ENCODE data around the gene HSPBP1.
A peak's percentile ranks its signal among the peaks of the same experiment; 100 is the strongest.

The HSPBP1 gene

DNA sequence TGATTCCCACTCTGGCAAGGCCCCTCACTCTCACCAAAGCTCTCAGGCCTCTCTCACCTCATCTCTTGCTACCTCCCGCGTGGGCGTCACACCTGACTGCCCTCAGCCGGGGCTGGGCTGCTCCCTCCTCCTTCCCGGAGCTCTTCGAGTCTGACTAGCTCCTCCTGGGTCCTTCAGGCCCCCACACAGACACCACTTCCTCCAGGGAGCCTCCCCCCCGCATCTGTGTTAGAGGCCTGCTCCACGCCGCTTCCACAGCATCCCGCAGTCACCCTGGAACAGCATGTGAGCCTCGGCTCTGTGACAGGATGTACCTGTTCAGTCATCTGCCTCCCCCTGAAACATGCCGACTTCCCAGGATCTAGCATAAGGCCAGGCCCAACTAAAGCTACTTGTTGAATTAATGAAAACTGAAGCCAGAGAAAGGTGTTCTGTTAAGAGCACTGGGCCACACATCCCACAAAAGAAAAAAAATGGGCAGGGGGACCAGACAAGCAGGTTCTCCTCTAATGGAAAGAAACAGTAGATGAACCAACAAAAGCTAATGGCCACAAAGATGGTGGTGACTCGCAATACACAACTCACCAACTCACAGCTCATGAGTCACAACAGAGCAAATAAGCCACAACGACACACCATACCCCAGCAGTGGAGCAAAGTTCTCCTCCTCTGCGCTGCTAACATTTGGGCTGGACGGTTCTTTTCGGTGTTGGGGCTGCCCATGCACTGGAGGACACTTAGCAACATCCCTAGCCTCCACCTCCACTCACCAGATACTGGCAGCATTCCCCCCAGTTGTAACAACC lies 24.1 kb downstream of the HSPBP1 start:
- DNase-seq (ENCODE audit: low read depth in 3 of 3), result peak in 2 of 3 donors; percentile 52 to 64

DNA sequence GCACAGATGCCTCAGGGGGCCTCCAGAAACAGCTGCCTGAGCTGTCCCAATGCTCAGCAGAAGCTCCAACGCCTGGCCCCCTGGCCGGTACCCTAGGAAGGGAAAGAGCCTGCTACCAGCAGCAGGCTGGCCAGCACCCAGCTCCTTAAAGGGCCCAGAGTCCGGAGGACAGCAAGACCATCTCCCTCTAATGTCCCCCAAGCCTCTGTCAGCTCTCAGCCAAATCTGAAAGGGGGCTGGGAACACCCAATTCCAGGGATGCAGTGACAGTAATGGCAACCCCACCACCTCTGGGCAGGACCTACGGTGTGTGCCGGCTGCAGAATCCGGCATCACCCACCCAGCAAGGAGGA lies 25.3 kb downstream of the HSPBP1 start:
- DNase-seq (ENCODE audit: low read depth in 3 of 3), result no peak

DNA sequence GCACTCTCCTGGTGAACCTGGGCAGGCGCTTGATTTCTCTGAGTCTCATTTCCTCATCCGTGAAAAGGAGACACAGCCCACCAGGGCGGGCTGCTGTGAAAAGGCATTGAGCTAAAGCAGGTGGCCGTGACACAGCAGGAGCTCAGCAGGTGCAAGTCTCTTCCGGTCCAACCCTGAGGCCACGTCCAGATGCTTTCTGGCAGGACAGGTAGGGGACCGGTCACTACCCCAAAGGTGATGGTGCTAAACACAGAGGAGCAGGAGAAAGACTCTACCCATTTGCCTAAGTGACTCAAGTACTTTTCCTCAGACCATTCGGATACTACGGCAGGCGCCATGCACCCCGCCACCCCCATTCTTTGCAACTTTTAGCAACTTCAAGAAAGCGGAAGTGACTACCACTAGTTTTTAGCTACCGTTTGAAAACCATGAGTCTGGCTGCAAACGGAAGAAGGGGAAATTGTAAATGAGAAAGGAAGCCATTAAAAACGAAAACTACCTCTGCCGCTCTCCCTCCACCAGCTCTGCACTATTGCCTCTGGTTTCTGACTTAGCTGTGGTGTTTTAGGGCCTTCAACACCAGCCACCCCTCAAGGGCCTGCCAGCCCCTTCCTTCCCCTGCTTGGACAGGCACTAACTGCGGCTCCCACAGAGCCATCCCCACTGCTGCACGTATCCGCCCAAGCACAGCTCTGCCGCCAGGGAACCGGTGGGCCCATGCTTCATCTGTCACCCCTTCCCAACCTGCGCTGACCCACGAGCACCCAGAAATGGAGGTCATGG lies 25.9 kb downstream of the HSPBP1 start:
- DNase-seq (ENCODE audit: low read depth in 3 of 3), result peak in 1 of 3 donors; percentile 47

DNA sequence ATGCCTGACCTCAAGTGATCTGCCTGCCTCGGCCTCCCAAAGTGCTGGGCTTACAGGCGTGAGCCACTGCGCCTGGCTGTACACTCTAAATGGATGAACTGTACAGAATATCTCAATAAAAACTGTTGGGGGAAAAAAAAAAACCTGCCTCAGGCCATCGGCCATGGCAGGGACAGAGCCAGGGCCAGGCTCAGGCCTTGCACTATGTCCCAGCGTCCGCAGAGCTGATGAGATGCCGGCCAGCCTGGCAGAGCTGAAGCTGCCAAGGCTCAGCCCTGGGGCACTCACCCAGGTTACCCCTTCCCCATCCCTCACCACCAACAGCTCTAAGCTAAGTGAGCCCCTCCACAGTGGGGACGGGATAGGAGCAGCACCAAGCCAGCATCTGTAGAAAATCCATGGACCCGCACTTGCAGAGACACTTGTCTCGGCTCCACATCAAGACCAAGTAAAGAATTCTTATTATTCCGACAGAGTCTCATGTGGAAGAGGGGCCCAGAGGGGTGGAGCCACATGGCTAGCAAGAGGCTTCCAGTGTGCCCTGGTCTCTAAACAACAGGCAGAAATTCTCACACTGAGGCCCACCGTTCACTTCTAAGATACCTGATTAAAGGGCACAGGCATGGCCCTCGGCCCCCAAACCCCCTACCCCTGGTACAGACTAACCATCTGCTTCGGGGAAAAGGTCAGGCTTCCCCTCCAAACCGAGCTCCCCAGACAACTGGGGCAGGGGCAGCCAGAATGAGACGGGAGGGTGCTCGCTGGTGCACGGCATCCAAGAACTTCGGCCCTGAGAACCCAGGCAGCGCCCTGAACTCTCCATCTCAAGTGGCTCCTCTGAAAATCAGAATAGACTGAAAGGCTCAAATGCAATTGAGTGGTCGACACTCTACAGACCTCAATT lies 26.9 kb downstream of the HSPBP1 start:
- DNase-seq (ENCODE audit: low read depth in 3 of 3), result no peak

DNA sequence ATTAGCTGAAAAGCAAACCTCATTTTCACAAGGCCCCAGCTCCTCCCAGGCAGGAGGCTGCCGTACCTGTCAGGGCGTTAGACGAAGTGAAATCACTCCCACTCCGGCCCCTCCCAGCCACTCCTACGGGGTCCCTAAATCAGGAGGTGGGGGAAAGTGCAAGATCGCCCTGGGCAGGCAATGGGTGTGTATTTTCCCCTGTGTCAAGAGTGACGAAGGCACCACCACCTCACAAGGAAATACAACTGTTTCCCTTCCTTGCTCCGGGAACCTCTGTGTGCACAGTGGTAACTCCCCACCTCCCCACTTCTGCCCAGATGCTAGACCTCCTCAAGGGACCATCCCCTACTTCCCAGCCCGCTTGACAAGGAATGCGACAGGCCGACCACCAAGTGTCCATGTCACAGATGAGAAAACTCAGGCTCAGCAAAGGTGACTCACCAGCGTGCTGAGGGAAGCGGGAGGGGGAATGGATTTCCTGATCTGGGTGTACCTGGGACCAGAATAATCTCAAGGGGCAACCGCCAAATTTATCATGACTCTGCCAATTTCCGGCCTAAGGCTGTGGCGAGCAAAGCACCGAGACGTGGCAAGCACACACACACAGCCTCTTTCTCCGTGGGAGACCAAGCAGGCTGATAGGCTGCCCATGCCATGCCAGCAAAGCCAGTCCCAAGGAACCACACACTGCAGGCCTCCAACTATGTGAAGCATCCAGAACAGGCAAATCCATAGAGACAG lies 28.4 kb downstream of the HSPBP1 start:
- no peak for DNase-seq (ENCODE audit: low read depth in 3 of 3)

DNA sequence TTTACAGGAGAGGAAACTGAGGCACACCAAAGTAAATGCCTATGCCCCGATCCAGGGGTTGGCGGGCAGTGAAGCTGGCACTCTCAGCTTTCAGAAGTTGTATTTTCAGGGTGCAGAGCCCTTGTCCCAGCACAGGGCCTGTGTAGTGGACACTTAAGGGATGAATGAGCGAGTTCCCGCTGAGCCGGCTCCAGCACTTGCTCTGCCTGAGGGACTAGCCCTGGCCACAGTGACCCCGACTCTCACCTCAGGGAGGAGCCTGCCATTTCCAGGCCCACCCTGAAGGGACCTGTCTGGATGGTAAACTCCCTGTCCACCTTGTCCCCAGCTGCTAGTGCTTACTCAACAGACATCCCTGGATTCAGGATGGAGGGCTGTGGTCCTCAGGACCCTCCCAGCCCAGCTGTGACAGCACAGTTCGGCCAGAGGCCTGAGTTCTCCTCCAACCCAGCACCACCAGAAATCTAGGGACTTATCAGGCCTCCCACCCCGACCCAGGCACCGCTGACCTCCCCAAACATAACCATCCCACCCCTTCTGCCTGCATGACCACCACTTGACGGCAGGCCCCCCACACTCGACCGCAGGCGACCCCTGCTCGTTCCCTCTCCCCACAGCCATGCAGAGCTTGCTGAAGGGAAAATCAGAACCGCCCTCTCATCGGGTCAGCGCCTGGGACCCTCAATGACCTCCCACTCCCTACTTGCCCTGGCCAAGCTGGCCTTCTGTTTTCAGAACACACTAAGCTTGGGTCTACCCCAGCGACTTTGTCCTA lies 29.5 kb downstream of the HSPBP1 start:
- DNase-seq (ENCODE audit: low read depth in 3 of 3), result no peak

DNA sequence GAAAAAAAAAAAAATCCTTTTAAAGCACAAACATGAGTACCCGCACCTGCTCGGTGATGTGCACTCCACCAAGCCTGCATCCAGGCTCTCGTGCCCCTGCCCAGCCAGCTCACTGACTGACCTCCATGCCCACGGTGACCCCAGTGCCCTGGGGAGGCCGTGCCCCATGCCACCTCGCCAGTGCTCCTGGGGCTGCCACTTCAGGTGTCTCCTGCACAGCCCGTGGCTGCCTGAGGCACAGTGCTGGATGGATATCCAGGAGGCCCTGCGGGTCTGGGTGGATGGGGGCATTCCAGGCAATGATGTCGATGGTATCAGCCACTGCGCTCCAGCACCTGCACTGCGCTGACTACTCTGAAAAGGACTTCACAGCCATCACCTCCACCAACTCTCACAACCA lies 30.1 kb downstream of the HSPBP1 start:
- DNase-seq (ENCODE audit: low read depth in 3 of 3), result no peak

DNA sequence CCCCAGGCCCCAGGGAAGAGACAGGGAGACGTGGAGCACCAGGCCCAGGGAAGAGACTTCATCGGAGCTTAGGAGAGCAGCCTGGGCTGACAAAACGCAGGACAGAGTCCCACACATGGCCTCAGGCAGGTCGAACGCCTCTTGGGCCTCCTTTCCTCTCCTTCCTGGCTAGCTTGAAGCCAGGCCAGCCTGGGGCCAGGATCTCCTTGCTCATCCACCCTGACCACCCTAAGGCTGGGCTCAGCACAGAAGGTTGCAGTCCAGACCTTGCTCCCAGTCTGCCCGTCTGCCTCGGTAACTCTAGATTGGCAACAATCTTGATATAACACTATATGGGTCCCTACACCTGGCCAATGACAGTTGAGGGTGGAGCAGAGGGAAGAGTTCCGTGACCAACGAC lies 31.2 kb downstream of the HSPBP1 start:
- DNase-seq (ENCODE audit: low read depth in 3 of 3), result no peak

DNA sequence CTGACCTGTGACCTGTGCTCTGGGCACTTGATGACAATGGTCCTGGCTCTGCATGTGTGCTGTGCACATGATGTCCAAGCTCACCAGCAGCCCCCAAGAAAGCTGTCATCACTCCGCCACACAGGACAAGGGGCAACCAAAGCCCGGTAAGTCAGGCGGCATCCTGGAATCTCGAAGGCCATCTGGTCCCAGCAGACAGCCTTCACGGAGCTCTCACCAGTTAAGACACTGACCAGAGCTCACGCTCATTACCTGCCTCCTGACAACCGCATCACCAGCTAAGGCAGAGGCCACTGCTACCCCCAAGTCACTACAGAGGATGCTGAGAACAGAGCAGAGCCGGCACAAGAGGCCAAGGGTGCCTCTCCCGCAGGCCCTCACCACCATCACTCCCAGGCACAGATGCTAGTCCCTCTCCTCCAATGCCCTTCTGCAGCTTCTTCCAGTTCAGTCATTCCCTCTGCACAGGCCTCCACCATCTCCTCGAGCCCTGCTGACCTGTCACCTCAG lies 31.7 kb downstream of the HSPBP1 start:
- DNase-seq (ENCODE audit: low read depth in 3 of 3), result no peak

DNA sequence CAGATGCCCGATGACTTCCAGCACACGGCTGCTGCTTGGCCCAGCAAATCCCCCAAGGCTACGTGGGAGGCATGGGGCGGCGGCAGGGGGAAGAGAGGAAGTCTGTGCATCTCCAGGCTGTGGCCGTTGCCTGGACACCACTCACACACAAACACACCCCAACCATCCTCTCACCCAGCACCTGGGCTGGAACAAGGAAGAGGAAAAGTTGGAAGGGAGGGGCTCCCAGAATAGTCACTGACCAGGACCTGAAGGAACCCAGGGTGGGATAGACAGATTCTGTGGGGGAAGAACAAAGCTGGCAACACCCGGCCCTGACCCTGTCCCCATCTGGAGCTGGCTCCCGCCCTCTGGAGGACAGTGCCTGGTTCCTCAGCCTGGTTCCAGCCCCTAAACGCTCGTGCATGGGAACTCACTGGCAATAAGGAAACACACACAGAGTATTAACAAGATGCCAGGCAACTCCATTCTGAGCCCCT lies 32.2 kb downstream of the HSPBP1 start:
- DNase-seq (ENCODE audit: low read depth in 3 of 3), result no peak

DNA sequence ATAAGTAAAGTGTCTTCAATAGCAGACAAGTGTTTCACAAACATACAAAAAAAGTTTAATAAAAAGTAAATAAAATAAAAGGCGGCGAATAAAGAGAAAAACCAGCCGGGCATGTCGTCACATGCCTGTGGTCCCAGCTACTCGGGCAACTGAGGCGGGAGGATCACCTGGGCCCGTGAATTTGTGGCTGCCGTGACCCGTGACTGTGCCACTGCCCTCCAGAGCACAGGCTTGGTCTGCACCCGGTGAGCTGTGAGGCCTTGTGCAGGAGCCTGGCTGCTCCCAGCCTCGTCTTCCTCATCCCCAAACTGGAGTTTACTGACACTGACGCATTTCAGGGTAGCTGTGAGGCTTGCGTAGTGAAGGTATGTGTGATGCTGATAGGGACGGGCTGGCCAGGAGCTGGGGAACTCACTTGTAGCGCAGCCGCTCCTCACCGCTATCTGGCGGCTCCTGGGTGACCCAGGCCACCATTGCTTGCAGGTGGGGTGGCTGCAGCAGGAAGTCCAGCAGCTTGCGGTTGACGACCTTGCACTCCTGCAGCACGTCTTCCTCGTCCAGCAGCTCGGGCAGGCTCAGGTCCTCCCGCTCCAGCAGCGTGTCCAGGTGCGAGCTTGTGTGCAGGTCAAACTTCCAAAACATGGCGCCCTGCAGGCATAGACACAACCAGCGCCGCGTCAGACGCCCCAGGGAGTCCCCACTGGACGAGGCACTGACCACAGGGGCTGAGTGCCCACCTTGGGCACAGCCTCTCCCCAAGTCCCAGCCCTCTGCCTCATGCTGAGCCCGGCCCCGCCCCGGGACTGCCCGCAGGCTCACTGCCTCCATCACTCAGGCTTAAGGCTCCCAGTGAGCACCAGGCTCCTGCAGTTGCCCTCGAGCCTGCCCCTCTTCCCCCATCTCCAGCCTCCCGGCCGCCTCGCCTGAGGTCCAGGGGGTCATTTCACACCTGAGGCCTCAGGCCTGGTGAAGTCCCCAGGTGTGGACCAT lies 33.2 kb downstream of the HSPBP1 start:
- no peak for DNase-seq (ENCODE audit: low read depth in 3 of 3)

DNA sequence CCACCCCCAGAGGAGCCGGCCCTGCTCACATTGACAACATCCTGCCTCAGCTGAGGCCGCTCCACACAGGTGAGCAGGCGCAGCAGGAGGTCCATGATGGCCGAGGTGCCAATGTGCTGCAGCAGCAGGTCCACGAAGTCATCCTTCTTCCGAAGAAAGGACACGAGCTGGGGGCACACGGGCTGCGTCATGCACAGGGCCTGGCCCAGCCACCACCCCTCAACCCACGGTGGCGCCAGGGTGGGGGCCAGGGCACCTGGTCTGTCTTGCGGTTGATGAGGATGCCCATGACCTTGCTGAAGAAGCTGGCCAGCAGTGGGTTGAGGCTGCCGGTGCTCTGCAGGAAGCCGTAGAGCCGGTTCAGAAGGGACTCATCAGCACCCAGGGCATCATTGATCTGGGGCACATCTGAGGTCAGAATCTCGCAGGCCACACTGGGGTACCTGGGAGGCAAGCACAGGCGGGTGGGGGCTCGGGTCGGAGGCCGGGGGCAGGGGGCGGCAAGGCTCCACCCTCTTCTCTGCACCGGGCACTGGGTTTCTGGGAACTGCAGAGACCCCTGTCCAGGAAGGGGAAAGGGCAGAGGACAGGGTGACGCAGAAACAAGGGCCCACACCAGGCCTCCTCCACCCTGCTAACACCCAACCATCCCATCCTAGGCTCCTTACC lies 34.5 kb downstream of the HSPBP1 start:
- no peak for DNase-seq (ENCODE audit: low read depth in 3 of 3)

DNA sequence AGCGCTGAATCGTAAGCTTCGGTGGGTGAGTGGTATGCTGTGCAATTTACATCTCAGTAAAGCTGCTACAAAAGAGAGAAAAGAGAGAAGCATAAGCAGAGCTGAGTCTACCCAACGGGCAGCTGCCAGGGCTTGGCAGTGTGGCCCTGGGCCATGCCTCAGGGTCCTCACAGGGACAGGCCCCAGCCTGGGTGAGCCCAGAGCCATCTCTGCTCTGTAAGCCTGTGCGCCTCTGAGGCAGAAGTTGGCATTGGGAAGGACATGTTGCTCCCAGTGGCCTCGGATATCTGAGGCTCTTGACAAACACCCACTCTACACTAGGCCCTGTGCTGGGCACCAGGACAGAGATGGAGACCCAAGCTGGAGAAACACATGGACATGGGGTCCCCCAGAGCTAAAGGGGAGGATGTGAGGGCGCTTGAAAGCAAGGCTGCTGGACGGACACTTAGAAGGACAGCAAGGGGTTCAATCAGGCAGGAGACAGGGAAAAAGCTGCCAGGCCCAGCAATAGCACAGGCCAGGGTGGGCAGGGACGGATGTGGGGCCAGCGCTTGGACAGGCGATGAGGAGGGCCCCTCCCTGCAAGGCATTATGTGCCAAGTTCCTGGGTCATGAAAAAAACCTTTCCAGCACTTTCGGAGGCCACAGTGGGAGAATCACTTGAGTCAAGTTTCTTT lies 35.8 kb downstream of the HSPBP1 start:
- no peak for DNase-seq (ENCODE audit: low read depth in 3 of 3)

DNA sequence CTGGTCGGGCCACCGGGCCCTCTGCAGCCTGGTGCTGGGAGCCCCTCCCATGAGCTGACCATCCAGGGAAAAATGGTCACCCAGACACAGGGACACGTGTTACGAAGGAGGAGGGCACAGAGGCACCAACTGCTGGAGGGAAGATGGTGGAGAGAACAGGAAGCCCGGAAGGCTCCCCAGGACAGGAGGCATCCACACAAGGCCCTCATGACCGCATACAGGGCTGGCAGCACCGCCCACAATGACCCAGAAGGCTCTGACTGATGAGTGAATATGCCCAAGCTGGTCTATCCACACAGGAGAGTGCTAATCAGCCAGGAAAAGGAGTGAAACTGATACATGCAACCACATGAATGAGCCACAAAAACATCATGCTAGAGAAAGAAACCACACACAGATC lies 37.4 kb downstream of the HSPBP1 start:
- DNase-seq (ENCODE audit: low read depth in 3 of 3), result no peak

DNA sequence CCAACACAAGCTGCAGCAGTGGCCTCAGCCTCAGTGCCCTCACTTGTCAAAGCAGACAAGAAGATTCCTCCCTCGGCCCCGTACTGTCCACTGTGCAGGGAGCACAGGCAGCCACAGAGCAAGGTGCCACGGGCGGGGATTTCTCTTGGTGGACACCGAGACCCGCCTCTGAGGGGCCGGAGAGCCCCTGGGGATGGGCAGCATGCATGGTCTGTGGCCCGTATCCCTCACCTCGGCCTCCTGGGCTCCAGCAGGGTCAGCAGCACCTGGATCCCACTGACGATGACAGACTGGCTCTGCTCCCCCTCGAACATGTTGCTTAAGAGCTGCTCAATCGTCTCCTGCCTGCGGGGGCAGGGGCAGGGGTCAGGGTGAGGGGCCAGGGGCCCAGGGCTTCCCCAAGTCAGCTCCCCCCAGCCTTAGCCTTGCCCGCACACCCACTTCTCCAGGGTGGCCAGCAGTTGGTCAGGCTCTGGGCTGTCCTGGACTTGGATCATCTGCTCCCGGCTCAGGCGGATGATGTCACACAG lies 37.9 kb downstream of the HSPBP1 start:
- no peak for DNase-seq (ENCODE audit: low read depth in 3 of 3)

DNA sequence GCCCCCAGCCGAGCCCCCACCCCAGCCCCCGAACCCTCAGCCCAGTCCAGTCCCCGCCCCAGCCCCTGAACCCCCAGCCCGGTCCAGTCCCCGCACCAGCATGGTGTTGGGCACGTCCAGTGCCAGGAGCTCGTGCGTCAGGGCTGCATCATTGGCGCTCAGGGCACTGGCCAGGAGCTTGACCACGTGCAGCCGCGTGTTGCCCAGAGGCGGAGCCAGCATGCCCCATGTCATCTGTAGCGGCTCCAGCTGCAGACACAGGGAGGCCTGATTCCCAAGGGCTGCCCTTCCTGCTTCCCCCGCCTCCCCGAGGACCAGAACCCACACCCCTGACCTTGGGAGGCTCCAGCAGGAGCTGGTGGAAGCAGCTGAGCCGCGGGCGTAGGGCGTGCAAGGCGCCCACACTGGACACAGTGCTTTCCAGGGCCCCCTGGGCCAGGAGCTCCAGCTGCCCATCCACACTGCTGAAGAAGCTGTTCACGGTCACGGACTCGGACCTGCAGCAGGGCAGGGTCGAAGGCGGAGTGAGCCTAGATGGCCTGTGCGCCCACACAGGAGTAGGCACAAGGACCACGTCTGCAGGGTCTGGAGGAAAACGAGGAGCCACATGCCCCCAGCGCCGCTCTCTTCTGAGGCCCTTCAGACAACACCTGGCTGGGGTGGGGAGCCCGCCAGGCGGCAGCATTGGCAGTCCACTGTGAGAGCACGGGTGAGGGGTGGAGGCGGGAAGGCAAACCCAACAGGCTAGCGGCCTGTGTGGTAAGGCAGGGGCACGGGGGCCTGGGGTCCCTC lies 38.6 kb downstream of the HSPBP1 start:
- DNase-seq (ENCODE audit: low read depth in 3 of 3), result no peak

DNA sequence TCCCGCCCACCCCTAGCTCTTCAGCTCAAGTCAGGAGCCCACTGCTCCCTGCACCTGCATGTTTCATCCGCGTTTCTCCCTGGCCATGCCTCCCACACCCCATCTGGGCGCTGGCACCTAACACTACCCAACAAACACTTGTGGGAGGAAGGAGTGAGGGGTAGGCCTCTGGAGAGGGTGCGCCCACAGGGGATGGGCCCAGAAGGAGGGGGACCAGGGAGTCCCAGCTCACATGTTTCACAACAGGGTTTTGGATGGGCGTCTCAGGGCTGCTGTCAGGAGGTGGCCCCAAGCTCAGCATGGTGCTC lies 39.2 kb downstream of the HSPBP1 start:
- DNase-seq (ENCODE audit: low read depth in 3 of 3), result no peak

Data from stimulated activated CD4-positive, alpha-beta T cell treated with anti-CD3 and anti-CD28 coated beads, TNF-alpha, amount 100 ng/mL, for 48 hours (primary cell).